ENCODE data around the gene ASB6.
"Not testable (repeated sequence)": the region's sequence is repeated elsewhere in the genome, so short reads cannot be mapped to it uniquely, and the experiment has no call there.

Gene ASB6

DNA sequence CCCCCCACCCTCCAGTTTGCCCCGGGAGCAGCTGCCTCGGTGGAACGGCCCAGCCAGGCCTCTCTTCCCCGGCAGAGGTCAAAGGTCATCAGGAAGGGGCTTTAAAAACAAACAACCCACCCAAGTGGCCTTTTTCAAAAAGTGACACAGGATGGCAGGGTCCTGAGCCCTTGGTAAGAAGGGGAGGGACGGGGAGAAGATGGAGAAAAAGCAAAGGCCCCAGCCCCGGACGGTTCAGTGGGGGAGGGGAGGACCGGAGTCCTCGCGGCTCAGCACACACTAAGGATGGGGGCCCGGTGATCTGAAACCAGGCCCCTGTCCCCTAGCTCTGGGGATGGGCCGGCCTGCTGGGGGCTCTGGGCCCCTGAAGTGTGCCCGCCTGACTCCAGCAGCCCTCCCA, 24.6 kb upstream of the ASB6 start:
- DNase-seq, result no peak

DNA sequence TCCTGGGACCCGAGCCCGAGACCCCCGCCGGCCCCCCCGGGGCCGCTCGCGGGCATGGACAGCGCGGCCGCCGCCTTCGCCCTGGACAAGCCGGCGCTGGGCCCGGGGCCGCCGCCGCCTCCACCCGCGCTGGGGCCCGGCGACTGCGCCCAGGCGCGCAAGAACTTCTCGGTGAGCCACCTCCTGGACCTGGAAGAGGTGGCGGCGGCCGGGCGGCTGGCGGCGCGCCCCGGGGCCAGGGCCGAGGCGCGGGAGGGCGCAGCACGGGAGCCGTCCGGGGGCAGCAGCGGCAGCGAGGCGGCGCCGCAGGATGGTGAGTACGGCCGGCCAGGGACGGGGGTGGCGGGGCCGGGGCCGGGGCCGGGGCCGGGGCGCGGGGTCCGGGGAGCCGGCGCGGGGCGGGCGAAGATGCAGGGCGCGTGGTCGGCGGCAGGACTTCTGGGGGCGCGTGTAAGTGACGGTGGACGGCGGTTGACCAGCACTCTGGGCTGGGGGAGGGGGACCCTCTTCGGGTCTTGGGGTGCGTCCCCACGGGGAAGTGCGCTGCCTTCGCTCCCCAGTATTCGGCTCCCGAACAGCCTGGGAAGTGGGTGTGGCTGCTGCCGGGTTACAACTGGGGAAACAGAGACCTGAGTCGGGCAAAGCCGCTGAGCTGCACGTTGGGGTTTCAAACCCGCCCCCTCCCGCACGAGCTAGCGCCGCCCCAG, 24.0 kb upstream of the ASB6 start:
- no peak for DNase-seq

DNA sequence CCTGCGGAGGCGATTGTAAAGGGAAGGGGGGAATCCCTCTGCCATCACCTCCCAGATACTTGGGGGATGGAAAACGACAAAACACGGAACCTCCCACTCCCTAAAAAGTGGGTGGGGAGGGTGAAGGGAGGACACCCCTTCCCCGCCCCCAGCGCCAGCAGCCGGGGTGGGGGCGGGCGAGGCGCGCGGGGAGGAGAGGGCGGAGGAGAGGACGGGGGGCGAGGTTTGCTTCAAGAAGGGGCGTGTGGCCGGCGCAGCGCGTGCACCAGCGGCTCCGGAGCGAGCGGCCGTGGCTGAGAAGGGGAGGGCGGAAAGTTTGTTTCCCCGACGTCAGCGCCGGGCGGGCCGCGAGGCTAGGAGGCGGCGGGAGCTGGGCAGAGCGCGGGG, 23.4 kb upstream of the ASB6 start, which contains the start of gene PRRX2:
Gene PRRX2, plus strand, starts transcription at position 259 of the 387 bp plus-strand sequence. CDS start 221 bp downstream, outside the sequence.
- DNase-seq, result no peak

DNA sequence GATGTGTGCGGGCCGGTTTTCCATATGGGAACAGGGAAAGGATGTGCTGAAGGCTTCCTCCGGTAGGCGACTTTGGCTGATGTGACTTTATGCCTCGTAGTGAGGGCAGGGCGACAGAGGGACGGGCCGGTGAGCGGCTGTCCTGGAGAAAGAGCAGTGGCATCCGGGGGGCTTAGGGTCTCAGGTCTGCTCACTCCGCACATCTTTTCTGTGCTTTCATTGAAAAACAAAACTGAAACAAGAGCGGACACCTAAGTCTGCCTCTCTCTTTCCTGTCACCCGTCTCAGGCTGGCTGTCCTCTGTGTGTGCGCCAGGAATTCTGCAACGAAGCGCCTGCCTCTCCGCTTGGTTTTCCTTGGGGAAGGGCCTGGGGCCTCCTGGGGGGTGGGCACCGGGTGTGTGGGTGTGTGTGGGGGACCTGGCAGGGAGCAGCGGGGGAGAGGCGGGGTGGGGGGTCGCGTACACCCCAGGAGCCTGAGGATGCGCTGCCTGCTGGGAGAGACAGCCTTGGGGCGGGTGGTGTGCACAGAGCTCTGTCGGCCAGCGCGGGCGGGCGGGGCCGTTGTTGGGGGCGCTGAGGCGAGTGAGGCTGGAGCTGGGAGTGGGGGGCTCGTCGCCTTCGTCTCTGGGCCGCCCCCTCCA, 22.9 kb upstream of the ASB6 start:
- no peak for DNase-seq

DNA sequence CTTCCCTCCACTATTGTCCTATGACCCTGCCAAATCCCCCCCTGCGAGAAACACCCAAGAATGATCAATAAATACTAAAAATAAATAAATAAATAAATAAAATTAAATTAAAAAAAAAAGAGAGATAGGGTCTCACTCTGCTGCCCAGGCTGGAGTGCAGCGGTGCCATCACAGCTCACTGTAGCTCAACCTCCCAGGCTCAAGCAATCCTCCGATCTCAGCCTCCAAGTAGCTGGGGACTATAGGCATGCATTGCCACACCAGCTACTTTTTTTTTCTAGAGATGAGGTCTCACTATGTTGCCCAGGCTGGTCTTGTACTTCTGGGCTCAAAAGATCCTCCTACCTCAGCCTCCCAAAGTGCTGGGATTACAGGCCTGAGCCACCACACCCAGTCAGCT, 20.3 kb upstream of the ASB6 start:
- DNase-seq, result not testable (repeated sequence)

DNA sequence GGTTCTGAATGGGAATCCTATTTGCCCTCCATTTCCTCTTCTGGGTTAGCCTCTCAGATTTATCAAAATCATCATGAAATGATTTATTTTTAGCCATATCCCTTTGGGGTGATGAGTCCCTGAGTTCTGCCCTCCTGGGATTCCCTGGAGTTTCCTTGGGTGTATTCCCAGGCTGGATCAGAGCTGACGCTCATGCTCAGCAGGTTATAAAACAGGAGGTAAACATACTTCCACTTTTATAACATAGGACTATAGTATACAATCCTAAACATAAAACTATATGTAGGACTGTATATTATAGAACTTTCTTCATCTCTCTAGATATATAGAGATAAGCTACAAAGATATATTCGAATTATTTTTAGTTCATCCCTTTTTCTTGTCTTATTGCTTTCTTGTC, 19.1 kb upstream of the ASB6 start:
- no peak for DNase-seq

DNA sequence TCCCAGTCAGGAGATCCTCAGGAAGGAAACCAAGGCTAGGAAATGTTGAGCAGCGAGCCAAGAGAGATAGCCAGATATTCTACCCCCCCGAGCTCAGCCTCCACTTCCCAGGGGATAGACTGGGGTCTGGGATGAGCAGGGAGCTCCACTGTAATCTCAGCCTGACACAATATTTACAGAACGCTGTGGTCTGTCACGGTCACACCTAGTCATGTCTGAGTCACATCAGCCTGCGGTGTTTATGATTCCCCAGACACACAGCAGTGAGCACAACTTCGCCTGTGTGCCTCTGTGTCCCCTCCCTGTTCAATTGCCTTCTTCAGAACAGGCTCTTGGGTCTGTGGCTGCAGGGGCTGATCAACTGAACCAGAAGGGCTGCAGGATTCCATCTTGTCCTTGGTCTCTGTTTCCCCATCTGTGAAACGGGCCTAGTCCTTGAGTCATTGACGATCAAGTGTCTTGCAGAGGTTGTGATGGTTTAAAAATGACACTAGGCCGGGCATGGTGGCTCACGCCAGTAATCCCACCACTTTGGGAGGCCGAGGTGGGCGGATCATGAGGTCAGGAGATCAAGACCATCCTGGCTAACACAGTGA, 14.9 kb upstream of the ASB6 start:
- DNase-seq, result no peak

DNA sequence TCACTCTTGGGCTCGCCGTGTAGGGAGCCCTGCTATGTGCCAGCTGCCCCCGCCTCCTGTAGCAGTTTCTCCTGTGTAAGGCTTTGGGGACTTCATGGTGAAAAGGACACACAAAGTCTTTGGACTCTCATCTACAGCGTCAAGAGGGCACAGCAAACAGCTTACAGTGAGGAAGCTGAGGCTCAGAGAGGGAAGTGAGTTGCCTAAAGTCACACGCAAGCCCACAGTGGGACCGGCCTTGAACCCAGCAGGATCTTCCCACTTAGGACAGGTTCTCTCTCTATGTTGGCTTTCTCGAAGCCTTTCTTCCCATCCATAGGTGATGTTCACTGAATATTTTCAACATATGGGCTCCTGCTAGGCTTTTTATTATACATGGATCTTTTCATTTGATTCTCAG, 13.7 kb upstream of the ASB6 start:
- no peak for DNase-seq

DNA sequence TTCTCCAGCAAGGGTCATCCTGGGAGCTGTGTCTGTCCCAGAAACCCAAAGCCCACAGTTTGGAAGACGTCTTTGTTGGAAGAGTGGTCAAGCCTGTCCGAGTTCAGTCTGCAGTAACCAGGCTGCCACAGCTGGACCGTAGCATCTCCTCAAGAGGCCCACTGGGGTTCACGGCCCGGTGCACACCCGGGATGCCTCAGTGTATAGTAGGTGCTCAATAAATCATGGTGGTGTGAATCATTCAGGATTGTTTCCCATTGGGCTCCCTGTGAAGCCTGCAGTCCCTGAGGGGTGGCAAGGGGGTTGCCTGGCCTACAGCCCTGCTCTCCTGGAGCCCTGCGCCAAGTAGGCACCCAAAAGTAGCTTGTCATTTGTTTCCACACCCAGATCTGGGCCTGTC, 13.2 kb upstream of the ASB6 start:
- DNase-seq, result no peak

DNA sequence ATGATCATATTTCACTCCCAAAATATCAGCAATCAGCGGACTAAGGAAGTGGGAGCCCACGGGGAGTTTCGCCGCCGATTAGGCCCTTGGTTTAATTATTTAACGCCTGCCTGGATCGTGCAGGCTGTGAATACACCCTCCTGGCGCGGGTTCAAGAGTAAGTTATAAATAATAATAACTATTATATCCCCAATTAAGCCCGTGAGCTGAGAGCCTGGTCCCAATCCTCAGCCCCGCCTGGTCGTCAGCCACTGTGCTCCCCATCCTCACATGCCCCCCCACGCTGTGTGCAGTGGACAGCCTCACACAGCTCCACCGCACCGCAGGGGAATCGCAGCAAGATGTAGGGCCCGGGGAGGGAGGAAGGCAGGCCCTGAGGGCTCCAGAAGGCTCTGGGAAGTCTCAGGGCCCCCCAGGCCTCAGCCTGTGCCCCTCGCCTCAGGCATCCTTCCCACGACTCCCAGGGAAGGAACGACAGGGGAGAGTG, 12.6 kb upstream of the ASB6 start:
- DNase-seq, result no peak

DNA sequence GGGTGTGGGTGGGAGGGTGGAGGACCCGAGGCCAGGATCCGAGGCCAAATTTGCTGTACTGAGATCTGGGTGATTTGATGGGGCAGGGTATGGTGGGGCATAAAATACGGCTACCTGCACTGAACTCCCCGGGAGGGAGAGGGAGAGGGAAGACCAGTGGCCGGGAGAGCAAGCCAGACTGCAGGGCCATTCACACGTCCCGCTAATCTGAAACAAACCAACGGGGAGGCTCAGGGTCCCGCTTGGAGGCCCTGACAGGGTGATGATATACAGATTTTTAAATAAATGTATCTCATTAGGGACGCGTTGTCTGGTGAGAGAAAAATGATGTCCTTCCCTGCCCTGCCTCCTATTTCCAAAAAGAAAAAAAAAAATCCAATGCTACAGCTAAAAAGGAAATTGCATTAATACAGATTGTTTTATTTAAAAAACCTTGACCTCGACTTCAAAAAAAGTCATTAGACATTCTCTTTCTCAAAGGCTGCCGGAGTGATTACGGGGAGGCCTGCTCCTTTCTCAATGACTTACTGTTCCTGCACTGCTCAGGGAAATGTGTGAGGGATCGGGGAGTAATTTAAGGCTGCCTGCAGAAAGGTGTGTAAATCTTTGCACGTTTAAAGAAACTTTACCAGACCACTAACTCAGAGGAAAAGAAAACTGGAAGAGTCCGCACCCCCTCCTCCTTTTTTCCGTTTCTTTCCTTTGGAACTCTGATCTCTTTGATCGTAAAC, 12.0 kb upstream of the ASB6 start:
- no peak for DNase-seq

DNA sequence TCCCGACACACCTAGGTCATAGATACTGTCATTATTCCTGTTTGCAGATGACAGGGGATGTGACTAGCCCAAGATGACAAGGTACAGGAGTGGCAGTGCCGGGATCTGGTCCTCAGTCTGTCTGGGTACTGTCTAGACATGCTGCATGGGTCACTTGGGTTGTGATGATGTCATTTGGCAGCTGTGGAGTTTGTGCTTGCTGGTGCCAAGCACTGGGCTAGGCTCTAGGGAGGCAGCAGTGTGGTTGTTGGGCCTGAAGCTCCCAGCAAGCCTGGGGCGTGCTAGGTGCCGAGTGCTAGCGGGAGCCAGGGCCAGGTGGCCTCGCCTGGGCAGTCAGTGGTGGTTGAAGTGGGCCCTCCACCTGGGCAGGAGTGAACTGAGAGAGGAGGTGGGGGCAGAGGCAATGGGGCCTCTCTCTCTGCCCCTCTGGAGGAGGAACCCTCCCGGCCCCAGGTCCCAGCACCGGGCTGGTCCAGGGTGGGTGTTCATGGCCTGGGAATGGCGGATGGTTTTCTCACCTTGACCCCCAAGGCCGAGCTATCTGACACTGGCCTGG, 8.8 kb upstream of the ASB6 start:
- DNase-seq, result no peak

DNA sequence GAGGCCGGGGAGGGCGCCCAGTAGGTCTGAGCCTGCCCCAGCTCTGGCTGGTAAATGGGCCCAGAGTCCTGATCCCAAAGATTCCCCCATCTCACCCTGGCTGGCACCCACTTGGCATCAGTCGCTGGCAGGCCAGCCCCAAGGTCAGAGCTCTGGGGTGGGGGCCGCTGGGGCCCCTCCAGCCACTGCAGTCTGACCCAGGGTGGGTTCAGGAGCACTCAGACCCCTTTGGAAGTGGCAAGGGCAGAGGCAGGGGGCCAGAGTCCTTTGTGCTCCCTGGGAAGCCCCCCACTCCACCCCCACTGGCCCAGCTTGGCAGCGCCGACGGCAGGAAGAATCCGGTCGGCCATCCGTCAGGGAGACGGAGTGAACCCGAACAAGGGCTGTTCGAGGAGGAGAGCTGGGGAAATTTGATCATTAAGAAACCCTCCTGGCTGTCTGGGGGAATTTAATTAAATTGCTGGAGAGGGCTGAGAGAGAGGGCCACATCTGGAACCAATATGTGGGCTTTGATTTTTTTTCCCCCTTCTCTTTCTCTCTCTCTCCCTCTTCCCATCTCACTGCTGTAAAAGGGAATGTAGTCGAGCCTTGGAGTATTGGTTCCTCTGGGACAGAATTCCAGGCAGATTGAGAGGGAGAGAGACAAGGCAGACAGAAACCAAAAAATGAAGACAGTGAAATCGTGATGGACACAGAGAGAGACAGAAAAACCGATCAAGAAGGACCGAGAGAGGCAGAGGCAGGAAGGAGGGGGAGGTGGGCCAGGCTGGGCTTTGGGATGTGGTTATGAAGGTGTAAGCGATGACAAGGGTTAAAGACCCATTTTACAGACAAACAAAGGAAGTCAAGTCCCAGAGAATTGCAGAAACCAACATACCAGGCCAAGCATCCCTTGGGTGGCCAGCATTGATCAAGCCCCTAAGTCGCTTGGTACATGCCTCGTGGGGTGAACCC, 8.1 kb upstream of the ASB6 start:
- DNase-seq, result no peak

DNA sequence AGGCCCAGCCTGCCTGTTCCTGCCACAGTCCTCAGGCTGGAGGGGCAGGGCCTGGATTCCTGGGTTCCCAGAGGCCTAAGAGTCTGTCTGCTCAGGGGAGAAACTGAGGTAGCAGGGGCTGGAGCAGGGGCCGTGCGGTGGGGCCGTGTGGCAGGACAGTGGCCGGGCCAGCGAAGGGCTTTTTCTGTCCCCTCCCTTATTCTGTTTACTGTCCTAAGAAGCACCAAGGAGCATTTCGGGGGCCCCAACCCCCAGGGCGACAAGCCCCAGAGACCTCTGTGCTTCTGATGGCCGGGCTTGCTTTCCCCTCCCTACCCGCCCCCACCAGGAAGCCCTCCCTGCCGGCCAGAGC, 6.8 kb upstream of the ASB6 start:
- no peak for DNase-seq

DNA sequence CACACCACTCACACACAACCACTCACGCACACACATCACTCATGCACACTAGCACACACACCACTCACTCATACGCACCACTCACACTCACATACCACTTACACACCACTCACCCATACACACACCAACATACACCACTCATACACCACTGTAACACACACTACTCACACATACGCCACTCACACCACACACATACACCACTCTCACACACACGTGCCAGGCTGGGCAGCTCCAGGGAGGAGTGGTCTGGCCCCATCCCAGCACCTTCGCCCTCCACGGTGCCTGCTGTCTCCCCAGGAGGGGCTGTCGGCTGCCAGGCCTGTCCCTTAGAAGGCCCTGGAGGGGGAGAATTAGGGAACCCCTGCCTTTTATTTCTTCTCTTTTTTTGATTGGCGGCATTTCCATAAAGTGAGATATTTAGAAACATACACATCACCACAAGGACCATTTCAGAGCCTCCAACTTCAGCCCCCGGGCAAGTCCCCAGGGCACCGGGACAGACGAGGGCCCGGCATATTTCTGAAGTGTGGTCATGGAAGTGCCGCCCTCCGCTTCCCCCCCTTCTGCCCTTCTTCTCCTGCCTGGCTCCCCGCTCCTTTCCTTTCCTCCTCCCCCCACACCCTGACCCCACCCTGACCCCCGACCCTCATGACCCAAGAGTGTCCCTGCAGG, 6.3 kb upstream of the ASB6 start:
- DNase-seq, result no peak

DNA sequence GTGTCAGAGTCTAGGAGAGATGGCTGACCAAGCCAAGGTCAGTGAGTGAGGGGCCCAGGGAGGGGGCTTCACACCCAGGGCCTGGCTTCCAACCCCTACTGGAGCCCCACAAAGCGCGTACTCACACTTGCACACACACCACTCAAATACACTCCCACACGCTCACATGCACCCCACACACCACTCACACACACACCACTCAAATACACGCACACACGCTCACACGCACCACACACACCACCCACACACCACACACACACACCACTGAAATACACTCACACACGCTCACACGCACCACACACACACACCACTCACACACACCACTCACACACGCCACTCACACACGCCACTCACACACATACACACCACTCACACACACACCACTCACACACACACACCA, 5.7 kb upstream of the ASB6 start:
- DNase-seq, result no peak

DNA sequence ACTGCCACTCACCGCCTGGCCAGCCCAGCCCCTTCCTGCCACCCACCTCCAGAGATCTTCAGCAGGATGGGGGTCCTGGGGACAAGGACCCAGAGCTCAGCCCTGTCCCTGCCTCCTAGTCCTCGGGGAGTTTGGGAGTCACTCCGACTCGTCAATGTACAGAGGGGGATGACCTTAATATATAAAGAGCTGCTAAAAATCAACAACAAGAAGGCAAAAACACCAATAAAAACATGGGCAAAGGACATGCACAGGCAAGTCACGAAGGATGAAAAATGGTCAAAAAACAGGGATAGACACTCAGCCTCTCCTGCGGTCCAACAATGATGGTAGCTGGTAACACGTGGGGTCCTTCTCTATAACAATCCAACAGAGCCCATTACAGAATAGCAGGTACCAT, 4.7 kb upstream of the ASB6 start:
- no peak for DNase-seq

DNA sequence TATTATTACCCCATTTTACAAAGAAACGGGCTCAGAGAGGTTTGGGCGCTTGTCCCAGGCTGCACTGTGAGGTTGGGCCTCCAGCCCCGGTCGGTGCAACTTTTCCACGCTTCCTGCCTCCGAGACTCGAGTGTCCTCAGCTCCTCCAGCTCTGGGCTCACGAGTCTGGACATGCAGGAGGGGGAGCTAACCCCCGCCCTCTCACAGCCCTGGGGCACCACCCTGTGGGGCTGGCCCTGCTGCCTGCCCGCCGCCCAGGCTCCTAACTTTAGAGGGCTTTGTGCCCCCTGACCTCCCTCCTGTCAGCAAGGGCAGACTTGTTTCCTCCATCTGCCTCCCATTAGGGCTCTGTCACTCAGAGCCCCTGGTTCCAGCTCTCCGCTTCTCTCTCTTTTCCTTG, 4.3 kb upstream of the ASB6 start:
- DNase-seq, result no peak

DNA sequence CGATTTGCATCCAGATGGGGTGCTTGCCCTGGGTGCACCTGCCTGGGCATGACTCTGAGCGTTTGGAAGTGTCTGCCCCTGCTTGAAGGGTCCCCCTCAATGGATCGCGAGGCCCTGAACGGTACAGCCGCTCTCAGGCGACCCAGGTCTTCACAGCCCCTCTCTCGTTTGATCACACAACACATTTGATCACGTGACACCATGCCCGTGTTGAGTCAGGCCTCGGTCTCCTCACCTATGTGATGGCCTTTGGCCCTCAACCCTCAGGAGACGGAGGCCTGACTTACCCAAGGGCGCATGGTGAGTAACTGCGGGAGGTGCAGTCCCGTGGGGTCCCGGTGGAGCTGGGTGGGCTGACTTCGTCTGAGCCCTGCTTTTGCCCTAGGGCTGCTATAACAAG, 3.0 kb upstream of the ASB6 start:
- DNase-seq, result no peak

DNA sequence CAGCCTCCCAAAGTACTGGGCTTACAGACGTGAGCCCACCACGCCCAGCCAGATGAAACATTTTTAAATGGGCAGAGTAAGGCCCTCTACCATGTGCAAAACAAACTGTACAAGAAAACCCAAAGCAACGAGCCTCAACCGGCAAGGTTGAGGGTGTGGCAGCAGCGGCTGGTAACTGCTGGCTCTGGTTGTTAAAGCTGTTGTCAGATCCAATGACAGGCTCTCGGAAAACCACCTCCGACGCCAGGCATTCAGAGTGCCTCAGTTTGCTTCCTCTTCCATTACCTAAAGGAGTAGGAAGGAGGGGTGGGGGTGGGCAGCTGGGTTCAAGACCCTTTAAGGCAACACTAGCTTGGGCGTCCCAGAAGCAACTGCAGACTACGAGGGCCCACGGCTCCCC, 2.4 kb upstream of the ASB6 start:
- no peak for DNase-seq

DNA sequence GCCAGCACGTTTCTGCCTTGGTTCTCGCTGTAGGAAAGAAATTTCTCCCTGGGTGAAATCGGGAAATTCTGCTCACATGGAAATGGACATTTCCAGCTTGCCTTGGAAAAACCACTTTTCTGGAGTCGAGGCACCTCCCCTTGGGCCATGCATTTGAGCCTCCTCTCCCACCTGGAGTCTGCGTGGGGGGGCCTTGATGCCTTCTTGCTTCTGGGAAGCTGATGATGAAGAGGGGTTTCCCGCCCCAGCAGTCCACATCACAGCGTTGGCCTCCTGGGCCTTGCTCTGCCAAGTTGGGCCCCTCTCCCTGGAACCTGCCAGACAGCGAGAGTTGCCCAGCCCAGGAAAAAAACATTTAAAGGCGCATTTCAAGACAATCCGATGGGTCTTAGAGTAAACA, 1.8 kb upstream of the ASB6 start:
- no peak for DNase-seq

Data from NCI-H1930 (cell line).